ENCODE data around the gene KIF16B.

- TF ChIP-seq CTCF (IDR thresholded peaks at IDR 0.05), result no peak
- TF ChIP-seq POLR2A (IDR thresholded peaks at IDR 0.05), result no peak
- no peak for TF ChIP-seq POLR2AphosphoS5 (IDR thresholded peaks at IDR 0.05)
Observed at GRCh38 chr20:16415071-16416053, 157.9 kb downstream of the KIF16B start.

Data from stomach (tissue), 4 donors.